HUES48 (cell line): ENCODE measurements around the gene NRXN2.

Source experiments
- H3K27ac ChIP-seq: one replicate; pipeline ENCODE4 v1.7.0; 2013; ENCODE audit warnings: low read depth, low read length, inconsistent platforms
- H3K27me3 ChIP-seq: 2 replicates; pipeline ENCODE4 v1.6.1; 2013; ENCODE audit warnings: mild to moderate bottlenecking, low read length; ENCODE audit not compliant: control insufficient read depth, insufficient read depth
- H3K36me3 ChIP-seq: 2 replicates; pipeline ENCODE4 v1.6.1; 2013; ENCODE audit warnings: low read length; ENCODE audit not compliant: control insufficient read depth, insufficient read depth
- H3K4me1 ChIP-seq: 2 replicates; pipeline ENCODE4 v1.6.1; 2013; ENCODE audit warnings: mild to moderate bottlenecking, low read length; ENCODE audit not compliant: control insufficient read depth, insufficient read depth
- H3K4me3 ChIP-seq: 2 replicates; pipeline ENCODE4 v1.5.1; 2013; ENCODE audit warnings: mild to moderate bottlenecking, low read depth, low read length
- H3K9ac ChIP-seq: 2 replicates; pipeline ENCODE4 v1.6.1; 2013; ENCODE audit warnings: mild to moderate bottlenecking, low read depth, low read length, moderate library complexity
- H3K9me3 ChIP-seq: 2 replicates; pipeline ENCODE4 v1.6.1; 2013; ENCODE audit warnings: low read length; ENCODE audit not compliant: control insufficient read depth, insufficient read depth

Gene NRXN2

GRCh38 chr11:64619811-64620380 lies 103.1 kb downstream of the NRXN2 start:
- H3K4me1 ChIP-seq = peaks cover 7% of the 10 kb centered on the region; the same call in 1 of the 2 replicates
- H3K27ac ChIP-seq = no peak overlapping the region
- H3K27me3 ChIP-seq = no peaks in the 10 kb centered on the region
- no peak overlapping the region for H3K9ac ChIP-seq
- no peaks in the 10 kb centered on the region for H3K9me3 ChIP-seq
- no peak overlapping the region for H3K4me3 ChIP-seq
- H3K36me3 ChIP-seq = no peaks in the 10 kb centered on the region

- H3K9ac ChIP-seq = no peak overlapping the region
- no peaks in the 10 kb centered on the region for H3K27me3 ChIP-seq
- no peaks in the 10 kb centered on the region for H3K9me3 ChIP-seq
- no peak overlapping the region for H3K27ac ChIP-seq
- H3K4me1 ChIP-seq = peaks cover 7% of the 10 kb centered on the region; the same call in 1 of the 2 replicates
- no peak overlapping the region for H3K4me3 ChIP-seq
- no peaks in the 10 kb centered on the region for H3K36me3 ChIP-seq
Observed at GRCh38 chr11:64619196-64619595, 103.8 kb downstream of the NRXN2 start.

GRCh38 chr11:64616817-64617216 lies 106.2 kb downstream of the NRXN2 start:
- H3K9ac ChIP-seq = no peak overlapping the region
- H3K9me3 ChIP-seq = no peaks in the 10 kb centered on the region
- no peak overlapping the region for H3K4me3 ChIP-seq
- H3K36me3 ChIP-seq = no peaks in the 10 kb centered on the region
- no peak overlapping the region for H3K27ac ChIP-seq
- H3K27me3 ChIP-seq = no peaks in the 10 kb centered on the region
- H3K4me1 ChIP-seq = peaks cover 7% of the 10 kb centered on the region; the same call in 1 of the 2 replicates

GRCh38 chr11:64614917-64615316 lies 108.1 kb downstream of the NRXN2 start:
- no peaks in the 10 kb centered on the region for H3K27me3 ChIP-seq
- no peak overlapping the region for H3K4me3 ChIP-seq
- no peaks in the 10 kb centered on the region; the same call in 1 of the 2 replicates for H3K4me1 ChIP-seq
- H3K9me3 ChIP-seq = no peaks in the 10 kb centered on the region
- no peak overlapping the region for H3K9ac ChIP-seq
- H3K27ac ChIP-seq = no peak overlapping the region
- no peaks in the 10 kb centered on the region for H3K36me3 ChIP-seq

GRCh38 chr11:64613648-64614047 lies 109.3 kb downstream of the NRXN2 start:
- Histone ChIP-seq H3K36me3 (no peaks in the 10 kb centered on the region), H3K4me3 (no peak overlapping the region), H3K9ac (no peak overlapping the region), H3K9me3 (no peaks in the 10 kb centered on the region), H3K27me3 (no peaks in the 10 kb centered on the region), H3K4me1 (no peaks in the 10 kb centered on the region), H3K27ac (no peak overlapping the region)

GRCh38 chr11:64611869-64612646 lies 110.9 kb downstream of the NRXN2 start:
- Histone ChIP-seq H3K27me3 (no peaks in the 10 kb centered on the region), H3K9ac (no peak overlapping the region), H3K4me1 (no peaks in the 10 kb centered on the region), H3K4me3 (no peak overlapping the region), H3K9me3 (no peaks in the 10 kb centered on the region), H3K36me3 (no peaks in the 10 kb centered on the region), H3K27ac (no peak overlapping the region)

GRCh38 chr11:64611176-64611575 lies 111.8 kb downstream of the NRXN2 start:
- Histone ChIP-seq H3K27me3 (no peaks in the 10 kb centered on the region), H3K4me1 (no peaks in the 10 kb centered on the region), H3K27ac (no peak overlapping the region)

GRCh38 chr11:64610596-64610995 lies 112.4 kb downstream of the NRXN2 start:
- no peak overlapping the region for H3K9ac ChIP-seq
- no peak overlapping the region for H3K4me3 ChIP-seq
- no peaks in the 10 kb centered on the region for H3K36me3 ChIP-seq
- H3K27ac ChIP-seq = no peak overlapping the region
- no peaks in the 10 kb centered on the region for H3K9me3 ChIP-seq
- H3K27me3 ChIP-seq = no peaks in the 10 kb centered on the region
- no peaks in the 10 kb centered on the region for H3K4me1 ChIP-seq

More at GRCh38 chr11:64611176-64611575, 111.8 kb downstream of the NRXN2 start:
- Histone ChIP-seq H3K4me3 (no peak overlapping the region), H3K36me3 (no peaks in the 10 kb centered on the region), H3K9ac (no peak overlapping the region), H3K9me3 (no peaks in the 10 kb centered on the region)

GRCh38 chr11:64609436-64610047 lies 113.5 kb downstream of the NRXN2 start:
- Histone ChIP-seq H3K27me3 (no peaks in the 10 kb centered on the region), H3K4me1 (no peaks in the 10 kb centered on the region), H3K9ac (no peak overlapping the region), H3K4me3 (no peak overlapping the region), H3K36me3 (no peaks in the 10 kb centered on the region), H3K9me3 (no peaks in the 10 kb centered on the region), H3K27ac (no peak overlapping the region)

GRCh38 chr11:64608636-64609035 lies 114.4 kb downstream of the NRXN2 start:
- no peaks in the 10 kb centered on the region for H3K27me3 ChIP-seq
- no peak overlapping the region for H3K27ac ChIP-seq
- H3K9ac ChIP-seq = no peak overlapping the region
- H3K4me3 ChIP-seq = no peak overlapping the region
- no peaks in the 10 kb centered on the region for H3K36me3 ChIP-seq
- no peaks in the 10 kb centered on the region for H3K4me1 ChIP-seq
- H3K9me3 ChIP-seq = no peaks in the 10 kb centered on the region

- no peak overlapping the region for H3K4me3 ChIP-seq
- no peak overlapping the region for H3K9ac ChIP-seq
- no peak overlapping the region for H3K27ac ChIP-seq
- H3K36me3 ChIP-seq = no peaks in the 10 kb centered on the region
- no peaks in the 10 kb centered on the region for H3K27me3 ChIP-seq
- no peaks in the 10 kb centered on the region for H3K9me3 ChIP-seq
- no peaks in the 10 kb centered on the region for H3K4me1 ChIP-seq
Observed at GRCh38 chr11:64608046-64608445, 115.0 kb downstream of the NRXN2 start.
